Right ventricle myocardium superior (tissue), 1 donor: ENCODE measurements around the gene C2orf42. TPM values are rescaled to one million over a fixed set of nuclear protein-coding genes. Genes with fewer than 3 reads are reported as not detected.
"Not testable (repeated sequence)": the region's sequence is repeated elsewhere in the genome, so short reads cannot be mapped to it uniquely, and the experiment has no call there.

Experiments
- ATAC-seq: fragments of 200-7000 bp; cut with Tn5 transposase; one replicate; pipeline ENCODE4 v1.9.1; 2020; ENCODE audit warnings: mild to moderate bottlenecking; ENCODE audit not compliant: poor library complexity
- DNase-seq: peaks from one replicate; pipeline ENCODE4 v3.0.0-alpha.2; 2020
- intact Hi-C: fragments of 100-400 bp; cut with DNase I; formaldehyde crosslinking; loops from one replicate; pipeline ENCODE4 v1.11.2; 2022
- long read RNA-seq: library from polyadenylated mRNA; unstranded; transcript quantifications from one replicate; pipeline ENCODE4 v2.0.0, GENCODE V29; 2021
- total RNA-seq: library from RNA; stranded (reverse); fragmentation: NEBNext Ultra II Directional; extraction: Animal tissue kit (Norgen Biotek cat#: 25700); gene quantifications from one replicate; pipeline ENCODE4 v1.2.1, GENCODE V29; 2021
- donor health status: DM: no; HTN: yes; CAD: no; lungs with severe emphysema.

Gene C2orf42
- total RNA-seq = 13.6 TPM
- long read RNA-seq, partial matches to known transcripts = 0 of 10 reads
- long read RNA-seq, other reads (novel, unspliced or antisense) = 10 of 10 reads

- peak; percentile 99 for ATAC-seq
- intact Hi-C loops = no loop called here
Measured at GRCh38 chr2:70190418-70191243, at the start of gene C2orf42. C2orf42 (minus strand) TSS chr2:70191019; CDS start chr2:70181985, 9,034 bp downstream.

GRCh38 chr2:70240599-70240998 is 49.8 kb upstream of the C2orf42 start:
- no peak for ATAC-seq
- intact Hi-C loops = no loop called here

More at GRCh38 chr2:70190418-70191243, at the start of gene C2orf42:
- DNase-seq = peak; percentile 97

GRCh38 chr2:70233926-70234325 is 43.1 kb upstream of the C2orf42 start:
- intact Hi-C loops = no loop called here
- no peak for DNase-seq
- ATAC-seq = no peak

More at GRCh38 chr2:70240599-70240998, 49.8 kb upstream of the C2orf42 start:
- DNase-seq = no peak

- DNase-seq = no peak
- intact Hi-C loops = no loop called here
- ATAC-seq = no peak
Measured at GRCh38 chr2:70226781-70227180, 36.0 kb upstream of the C2orf42 start.

GRCh38 chr2:70223305-70223704 is 32.5 kb upstream of the C2orf42 start:
- DNase-seq, ATAC-seq, intact Hi-C loops: not testable (repeated sequence)

GRCh38 chr2:70214953-70215549 is 24.2 kb upstream of the C2orf42 start:
- ATAC-seq (no peak), DNase-seq (no peak)
- intact Hi-C loops = no loop called here

- ATAC-seq (no peak), DNase-seq (no peak)
- intact Hi-C loops = no loop called here
Measured at GRCh38 chr2:70214365-70214764, 23.5 kb upstream of the C2orf42 start.

GRCh38 chr2:70212298-70212932 is 21.6 kb upstream of the C2orf42 start:
- intact Hi-C loops = no loop called here
- ATAC-seq (no peak), DNase-seq (no peak)

- DNase-seq (no peak), ATAC-seq (no peak)
- intact Hi-C loops = no loop called here
Measured at GRCh38 chr2:70211595-70211994, 20.8 kb upstream of the C2orf42 start.

GRCh38 chr2:70204452-70204851 is 13.6 kb upstream of the C2orf42 start:
- no peak for ATAC-seq
- intact Hi-C loops = no loop called here
- no peak for DNase-seq

- intact Hi-C loops = no loop called here
- DNase-seq (no peak), ATAC-seq (no peak)
Measured at GRCh38 chr2:70203086-70203485, 12.3 kb upstream of the C2orf42 start.

GRCh38 chr2:70202236-70202806 is 11.5 kb upstream of the C2orf42 start:
- ATAC-seq (no peak), DNase-seq (no peak)
- intact Hi-C loops = no loop called here

- DNase-seq (no peak), ATAC-seq (no peak)
- intact Hi-C loops = no loop called here
Measured at GRCh38 chr2:70201831-70202230, 11.0 kb upstream of the C2orf42 start.

- no peak for ATAC-seq
- DNase-seq = no peak
- intact Hi-C loops = no loop called here
Measured at GRCh38 chr2:70201225-70201768, 10.5 kb upstream of the C2orf42 start.

- ATAC-seq (no peak), DNase-seq (no peak)
- intact Hi-C loops = no loop called here
Measured at GRCh38 chr2:70199320-70199864, 8.6 kb upstream of the C2orf42 start.

GRCh38 chr2:70192516-70192915 is 1.7 kb upstream of the C2orf42 start:
- DNase-seq (no peak), ATAC-seq (no peak)
- intact Hi-C loops = no loop called here

GRCh38 chr2:70191244-70191735 is 471 bp upstream of the C2orf42 start:
- intact Hi-C loops = no loop called here
- ATAC-seq = no peak

GRCh38 chr2:70188460-70188859 is 2.4 kb downstream of the C2orf42 start:
- no peak for ATAC-seq
- intact Hi-C loops = no loop called here
- no peak for DNase-seq

More at GRCh38 chr2:70191244-70191735, 471 bp upstream of the C2orf42 start:
- no peak for DNase-seq
